RCC 7860 (cell line): ENCODE measurements around the gene IER5.

Experiments
- DNase-seq: peaks from one replicate; pipeline ENCODE4 v3.0.0-alpha.2; 2015; ENCODE audit warnings: low spot score
- FAIRE-seq: peaks from 2 replicates; lab custom pipeline; 2012; peaks lifted over from hg19 to GRCh38; lab: Jason Lieb, UNC

IER5 gene

DNA sequence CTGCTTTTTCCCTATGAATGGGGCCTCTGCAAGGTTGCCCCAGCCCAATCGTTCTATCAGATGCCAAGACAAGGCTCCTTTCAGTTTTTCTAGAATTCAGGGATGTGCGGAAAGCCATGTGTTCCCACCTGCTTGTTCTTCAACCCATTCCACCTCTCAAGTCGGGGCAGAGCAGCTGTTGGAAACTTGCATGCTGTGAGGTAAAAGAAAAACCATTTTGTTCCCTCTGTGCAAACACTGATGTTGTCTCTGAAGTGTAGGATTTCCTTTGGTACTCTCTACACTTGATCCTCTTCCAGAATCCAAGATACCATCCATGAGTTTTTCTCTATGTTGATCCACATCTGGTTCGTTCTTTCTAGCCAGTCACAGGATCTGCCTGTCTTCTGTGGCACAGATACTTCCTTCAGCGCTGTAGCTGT is 7.3 kb downstream of the IER5 start:
- FAIRE-seq (no peak), DNase-seq (no peak)

DNA sequence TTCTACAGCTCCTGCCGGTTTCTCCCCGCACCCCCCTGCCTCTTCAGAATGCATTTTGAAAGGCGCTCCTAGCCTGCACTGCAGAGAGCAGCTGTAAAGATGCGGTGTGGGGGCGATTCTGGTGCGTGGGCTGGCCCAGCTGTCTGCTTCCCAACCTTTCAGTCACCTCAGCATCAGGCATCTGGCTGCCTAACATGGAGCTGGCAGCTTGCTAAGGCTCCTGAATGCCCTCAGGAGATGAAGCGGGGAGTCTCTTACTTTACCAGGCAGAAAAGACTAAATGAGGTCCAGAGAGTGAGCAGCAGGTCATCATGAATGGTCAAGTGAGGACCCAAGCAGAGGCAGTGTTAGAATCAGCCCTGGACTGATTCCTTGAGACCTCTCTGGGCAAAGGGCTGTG is 8.7 kb downstream of the IER5 start:
- DNase-seq, result no peak

DNA sequence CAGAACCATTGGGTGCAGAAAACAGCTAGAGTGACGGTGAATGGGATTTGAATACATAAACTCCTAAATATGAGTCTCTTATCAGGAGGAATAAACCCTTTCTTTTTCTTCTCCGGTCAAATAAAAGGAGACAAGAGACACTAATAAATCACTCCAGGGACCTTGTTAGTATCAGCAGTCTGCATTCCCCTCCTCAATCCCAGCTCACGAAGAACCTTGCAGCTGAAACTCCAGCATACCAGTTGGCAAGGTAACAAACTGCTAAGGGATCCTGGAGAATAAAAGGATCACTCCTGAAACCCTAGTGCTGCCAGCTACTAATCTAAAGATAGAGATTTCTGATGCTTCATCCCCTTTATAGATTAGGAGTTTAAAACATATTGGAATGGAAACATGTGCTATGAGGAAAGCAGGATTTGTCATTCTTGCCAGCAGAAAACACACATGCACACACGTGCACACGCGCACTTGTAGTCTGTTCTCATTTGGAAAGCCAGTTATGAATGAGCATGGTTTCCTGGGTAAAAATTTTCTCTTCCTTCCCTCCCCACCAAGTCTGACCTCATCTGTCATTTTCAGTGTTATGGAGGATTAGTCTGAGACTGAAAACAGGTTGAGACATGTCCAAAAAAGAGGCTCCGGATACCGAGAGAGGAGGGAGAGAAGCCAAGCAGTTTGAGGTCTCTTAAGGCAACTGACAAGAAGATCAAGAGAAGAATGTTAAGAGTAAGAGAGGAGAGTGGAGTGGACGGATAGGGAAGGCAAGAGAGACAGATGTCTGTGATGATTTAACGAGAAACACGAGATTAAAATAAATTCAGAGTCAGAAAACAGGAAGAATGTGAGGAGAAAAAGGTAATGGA is 10.9 kb downstream of the IER5 start:
- DNase-seq (no peak), FAIRE-seq (no peak)

More for the DNA sequence above, 8.7 kb downstream of the IER5 start:
- FAIRE-seq, result no peak

DNA sequence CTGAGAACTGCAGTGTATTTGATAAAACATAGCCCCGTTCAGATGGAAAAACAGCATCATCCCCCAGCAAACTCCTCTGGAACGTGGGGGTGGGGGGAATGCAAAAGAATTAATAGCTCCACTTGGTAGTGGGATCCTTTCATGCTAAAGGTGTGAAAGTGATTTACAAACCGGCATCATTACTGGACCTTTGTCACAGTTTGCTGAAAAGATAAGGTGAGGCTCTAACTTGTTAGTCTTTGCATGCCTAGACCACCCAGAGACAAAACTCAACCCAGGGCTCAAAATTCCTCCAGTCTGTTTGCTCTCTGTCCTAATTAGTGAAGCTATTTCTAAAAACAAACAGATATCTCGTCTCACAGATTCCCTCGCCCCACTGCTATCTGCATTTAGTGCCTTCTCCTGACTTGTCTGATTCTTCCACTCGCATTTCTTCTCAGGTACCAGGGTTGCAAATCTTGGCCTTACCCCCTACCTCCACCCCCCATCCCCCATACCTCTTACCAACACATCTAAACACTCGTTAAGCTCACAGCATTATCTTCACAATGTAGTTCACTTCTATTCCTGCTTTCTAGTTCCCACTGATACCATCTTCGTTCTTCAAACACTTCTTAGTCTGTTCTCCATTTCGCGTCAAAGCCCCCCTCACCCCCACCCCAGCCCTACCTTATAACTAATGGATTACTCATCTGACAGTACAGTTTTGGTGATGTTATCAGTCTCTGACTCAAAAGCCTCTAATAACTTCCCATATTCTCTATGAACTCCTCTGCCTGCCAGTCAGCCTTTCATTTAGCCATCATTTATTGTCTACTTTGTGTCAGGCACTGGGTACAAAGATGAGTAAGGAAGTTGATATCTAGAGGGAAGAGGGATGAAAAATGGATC is 11.8 kb downstream of the IER5 start:
- FAIRE-seq, result no peak
- peak; percentile 16 for DNase-seq

DNA sequence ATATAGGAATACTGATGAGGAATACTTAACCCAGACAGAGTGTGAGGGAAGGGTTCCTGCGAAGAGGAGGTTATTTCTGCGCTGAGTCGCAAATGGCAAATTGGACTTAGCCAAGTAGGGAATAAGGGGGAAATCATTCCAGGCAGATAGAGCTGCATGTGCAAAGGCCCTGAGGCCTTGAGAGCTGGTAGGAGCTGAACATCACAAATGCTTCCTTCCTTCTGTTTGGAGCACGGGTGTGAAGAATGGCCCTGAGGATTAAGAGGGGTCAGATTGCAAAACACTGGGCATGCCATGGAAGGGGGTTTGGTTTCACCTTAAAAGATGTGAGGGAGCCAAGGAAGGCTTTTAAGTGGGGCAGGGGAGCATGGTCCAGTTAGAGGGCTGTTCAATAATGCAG is 12.4 kb downstream of the IER5 start:
- no peak for DNase-seq
- no peak for FAIRE-seq

DNA sequence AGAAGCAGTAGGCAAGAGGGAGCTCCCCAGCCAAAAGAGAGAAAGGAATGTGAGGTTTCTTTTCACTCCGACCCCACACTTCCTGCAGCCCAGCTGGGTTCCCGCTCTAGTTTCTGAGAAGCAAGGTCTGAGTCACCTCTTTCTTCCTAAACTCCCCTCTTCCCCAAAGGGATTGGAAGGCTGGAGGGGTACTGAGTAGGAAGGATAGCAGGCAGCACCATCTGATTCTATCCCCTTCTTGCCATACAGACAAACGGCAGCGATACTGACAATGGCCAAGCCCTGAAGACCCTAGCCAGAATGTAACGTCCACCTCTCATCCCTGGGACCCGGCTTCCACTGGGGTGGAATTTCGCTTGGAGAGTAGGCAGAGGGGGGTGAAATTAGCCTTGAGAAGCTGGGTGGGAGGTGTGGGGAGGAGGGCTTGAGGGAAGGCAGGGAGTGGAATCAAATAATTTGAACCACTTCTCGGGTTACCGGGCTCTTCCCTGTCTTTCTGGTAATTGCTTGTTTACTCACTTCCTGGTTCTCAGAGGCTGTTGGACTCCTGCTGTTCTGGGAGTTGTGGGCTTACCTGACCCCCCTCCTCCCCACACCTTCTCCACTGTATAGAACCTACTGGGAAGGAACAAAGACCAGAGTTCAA is 13.2 kb downstream of the IER5 start:
- FAIRE-seq, result no peak
- DNase-seq, result no peak

DNA sequence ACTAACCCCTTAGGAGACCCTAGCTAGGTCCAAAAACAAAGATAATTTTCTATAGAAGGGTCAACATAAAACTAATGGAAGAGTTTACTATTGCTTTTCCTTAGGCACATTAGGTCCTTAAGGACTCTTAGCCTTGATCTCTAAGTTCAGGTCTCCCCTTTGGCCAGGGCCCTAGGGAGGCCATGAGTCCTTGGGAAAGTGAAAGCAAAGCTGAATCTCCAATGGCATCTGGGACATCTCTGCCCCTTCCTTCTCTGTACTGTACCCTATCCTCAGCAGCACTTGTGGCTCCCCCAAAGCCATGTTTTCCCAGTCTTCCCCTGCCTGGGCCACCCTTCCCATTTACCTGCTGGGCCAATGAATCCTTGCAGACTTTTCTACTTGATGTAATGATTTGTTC is 14.3 kb downstream of the IER5 start:
- FAIRE-seq (no peak), DNase-seq (no peak)

- FAIRE-seq (no peak), DNase-seq (no peak)
Observed at GRCh38 chr1:181103399-181103798, 14.9 kb downstream of the IER5 start.

GRCh38 chr1:181104042-181104789 is 15.7 kb downstream of the IER5 start:
- DNase-seq (no peak), FAIRE-seq (no peak)

DNA sequence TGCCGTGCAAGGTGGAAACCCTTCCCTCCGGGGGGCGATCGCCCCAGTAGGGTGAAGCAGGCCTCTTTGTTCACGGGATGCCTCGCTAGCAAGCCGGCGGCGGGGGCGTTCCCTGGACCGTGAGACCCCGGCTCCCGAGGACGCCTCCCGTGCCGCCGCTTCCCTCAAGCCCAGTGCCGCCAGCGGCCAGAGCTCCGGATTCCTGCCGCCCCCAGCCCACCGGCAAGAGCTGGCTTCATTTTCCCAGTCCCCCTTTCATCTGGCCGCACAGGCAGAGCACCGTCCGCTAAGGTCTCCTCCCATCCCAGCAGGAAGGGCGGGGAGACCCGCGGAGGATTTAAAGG is 16.3 kb downstream of the IER5 start:
- FAIRE-seq, result no peak

DNA sequence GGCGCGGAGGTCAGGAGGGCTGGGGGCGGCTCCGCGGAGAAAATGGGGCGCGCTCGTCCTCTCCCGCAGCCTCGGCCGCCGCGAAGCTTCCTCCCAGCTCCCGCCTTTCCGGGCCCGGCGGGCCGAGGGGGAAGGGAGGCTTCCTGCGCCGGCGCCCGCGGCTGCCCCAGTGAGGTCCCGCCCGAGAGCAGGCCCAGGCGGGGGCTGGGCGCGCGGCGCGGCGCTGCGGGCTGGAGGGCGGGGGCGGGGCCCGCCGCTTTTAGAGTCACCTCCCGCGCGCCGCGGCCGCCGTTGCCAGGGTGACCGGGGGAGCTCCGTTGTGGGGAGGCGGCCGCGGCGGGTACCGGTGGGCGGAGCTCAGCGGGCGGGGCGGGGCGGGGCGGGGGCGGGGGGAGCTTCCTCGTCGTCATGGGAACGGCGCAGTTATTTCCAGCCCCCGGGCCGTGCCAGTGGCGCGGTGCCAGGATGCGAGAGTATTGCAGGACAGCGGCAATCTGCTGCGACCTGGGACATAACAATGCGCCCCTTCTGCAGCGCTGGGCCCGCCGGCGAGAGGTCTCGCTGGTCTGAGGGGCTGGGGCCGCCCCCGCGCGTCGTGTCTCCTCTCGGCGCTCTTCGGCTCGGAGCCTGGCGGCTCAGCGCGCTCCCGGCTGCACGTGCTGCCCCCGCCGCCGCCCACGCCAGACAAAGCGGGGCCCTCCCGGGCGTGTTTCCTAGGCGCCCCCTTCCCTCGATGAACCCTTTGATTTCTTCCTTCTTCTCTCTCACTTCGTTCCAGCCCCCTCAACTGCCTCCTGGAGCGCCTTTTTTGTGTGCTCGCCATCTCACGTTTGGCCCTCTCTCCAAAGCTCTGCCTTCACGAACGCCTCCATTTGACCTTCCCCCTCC is 16.9 kb downstream of the IER5 start:
- DNase-seq (peak; percentile 82), FAIRE-seq (no peak)

More for the DNA sequence above, 16.3 kb downstream of the IER5 start:
- DNase-seq, result no peak

DNA sequence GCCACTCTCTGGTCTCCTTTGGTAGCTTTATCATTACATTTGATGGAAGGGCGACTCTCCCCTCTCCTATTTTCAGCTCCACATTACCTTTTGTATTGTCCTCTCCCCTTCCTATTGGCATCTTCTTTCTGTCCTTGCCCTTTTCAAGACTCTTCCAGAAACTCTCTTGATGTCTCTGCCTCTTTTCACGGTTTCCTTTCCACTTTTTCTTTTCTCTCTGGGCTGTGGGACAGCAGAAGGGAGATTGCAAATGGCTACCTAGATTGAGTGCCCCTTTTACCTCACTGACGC is 17.5 kb downstream of the IER5 start:
- no peak for DNase-seq
- no peak for FAIRE-seq

GRCh38 chr1:181106479-181106878 is 18.0 kb downstream of the IER5 start:
- no peak for FAIRE-seq
- DNase-seq, result no peak

GRCh38 chr1:181107711-181108110 is 19.2 kb downstream of the IER5 start:
- DNase-seq, result no peak
- no peak for FAIRE-seq

DNA sequence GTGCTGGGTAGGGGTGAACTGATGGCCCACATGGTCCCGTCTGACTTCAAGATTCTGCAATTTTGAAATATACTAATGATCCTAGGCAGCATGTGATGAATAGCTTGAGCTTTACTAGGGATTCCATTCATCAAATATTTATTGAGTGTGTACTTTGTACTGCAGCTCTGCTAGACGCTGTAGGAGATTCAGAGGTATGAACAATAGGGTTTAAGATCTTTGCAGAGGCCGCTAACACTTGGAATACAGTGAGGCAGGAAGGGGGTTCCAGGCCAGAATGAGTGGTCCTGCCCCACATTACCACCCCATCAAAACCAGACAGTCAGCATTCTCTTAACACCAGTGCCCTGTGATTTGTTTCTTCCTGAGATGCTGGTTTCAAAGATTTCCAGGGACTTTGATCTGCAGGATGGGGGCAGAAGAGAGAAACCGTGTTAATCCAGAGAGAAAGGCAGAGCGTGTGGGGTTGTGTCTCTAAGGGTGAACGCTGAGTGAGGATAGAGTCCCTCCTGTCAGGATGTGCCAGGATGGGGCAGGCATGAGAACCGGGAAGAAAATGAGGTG is 19.9 kb downstream of the IER5 start:
- no peak for DNase-seq
- no peak for FAIRE-seq

GRCh38 chr1:181110013-181110412 is 21.5 kb downstream of the IER5 start:
- FAIRE-seq, result no peak
- no peak for DNase-seq

- no peak for FAIRE-seq
- DNase-seq, result peak; percentile 38
Observed at GRCh38 chr1:181111559-181111958, 23.1 kb downstream of the IER5 start.

DNA sequence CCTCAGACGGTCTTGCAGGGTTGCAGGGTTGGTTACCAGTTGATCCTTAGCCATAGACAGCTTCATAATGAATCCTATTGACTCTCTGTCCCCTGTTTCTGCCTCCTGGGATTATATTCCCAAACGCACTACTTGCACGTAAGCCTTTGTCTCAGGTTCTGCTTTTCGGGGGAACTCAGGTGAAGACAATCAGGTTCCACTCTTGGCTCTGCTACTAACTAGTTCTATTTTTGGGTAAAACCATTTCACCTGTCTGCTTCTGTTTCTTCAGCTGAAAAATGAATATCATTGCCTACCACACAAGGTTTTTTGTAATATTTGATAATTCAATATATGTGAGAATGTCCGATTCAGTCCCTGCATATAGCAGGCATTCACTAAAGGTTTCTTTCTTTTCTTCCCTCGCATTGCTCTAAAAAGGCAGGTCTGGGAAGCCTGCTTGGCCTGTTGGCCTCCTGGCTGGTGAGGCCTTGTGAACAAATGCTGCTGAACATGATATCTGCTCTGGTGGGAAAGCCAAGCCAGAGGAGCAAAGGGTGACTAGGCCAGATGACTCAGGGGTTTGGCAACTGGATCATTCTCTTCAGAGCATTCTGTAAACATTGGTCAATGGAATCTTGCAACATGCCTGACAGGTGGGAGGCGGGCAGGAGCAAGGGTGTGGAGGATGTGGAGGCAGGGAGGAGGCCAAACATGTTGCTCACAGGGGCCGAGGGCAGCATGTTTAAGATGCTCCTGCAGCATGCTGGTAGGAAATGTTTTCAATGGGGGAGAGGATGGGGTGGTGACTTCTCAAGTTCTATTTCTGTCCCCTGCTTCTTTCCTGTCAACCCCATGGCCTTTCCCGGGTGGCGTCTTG is 23.8 kb downstream of the IER5 start:
- DNase-seq (peak; percentile 95), FAIRE-seq (peak; percentile 85)
